ENCODE measurements around the gene TTLL11. TPM values are rescaled to one million over a fixed set of nuclear protein-coding genes. Genes with fewer than 3 reads are reported as not detected.

The TTLL11 gene
- total RNA-seq, 1 experiment from 2014 or later = 1.5 TPM

GRCh38 chr9:121830441-121831140 lies 262.5 kb downstream of the TTLL11 start:
- no peak overlapping the region for H3K27ac Mint-ChIP-seq
- peaks cover 5% of the 10 kb centered on the region for H3K27me3 Mint-ChIP-seq (ENCODE audit: low read depth)
- Histone ChIP-seq H3K79me1 (ENCODE audit: insufficient read depth, low read depth, low read length, poor library complexity, severe bottlenecking) (no peaks in the 10 kb centered on the region), H3T11ph (ENCODE audit: low read length) (no peak overlapping the region), H2BK12ac (ENCODE audit: insufficient read length, low read depth, low read length) (no peak overlapping the region), H4K8ac (replicated peaks; ENCODE audit: insufficient read length, low read depth, low read length) (no peak overlapping the region), H3K18ac (ENCODE audit: insufficient read length, low read depth, low read length) (no peak overlapping the region), H3K27ac (ENCODE audit: insufficient read length, low read depth, low read length) (no peak overlapping the region), H2AK5ac (ENCODE audit: insufficient read length, low read length) (no peak overlapping the region), H3K14ac (ENCODE audit: insufficient read depth, low read length) (no peak overlapping the region), H4K5ac (ENCODE audit: insufficient read length, low read depth, low read length) (no peak overlapping the region), H3K9me3 (ENCODE audit: control insufficient read depth, low read depth, low read length) (no peaks in the 10 kb centered on the region), H3K56ac (ENCODE audit: insufficient read length, low read depth, low read length) (no peak overlapping the region), H2BK20ac (ENCODE audit: low read depth, low read length, poor library complexity, severe bottlenecking) (no peak overlapping the region), H3K4me1 (ENCODE audit: insufficient read depth, low read length) (no peaks in the 10 kb centered on the region), H3K4me2 (ENCODE audit: insufficient read depth, insufficient read length, low read length) (no peak overlapping the region), H2BK5ac (ENCODE audit: insufficient read length, low read length) (no peak overlapping the region), H3K23ac (ENCODE audit: insufficient read length, low read depth, low read length) (no peak overlapping the region), H2AFZ (ENCODE audit: low read length) (no peak overlapping the region), H3K9ac (ENCODE audit: extremely low read depth, insufficient read length, low read length) (no peak overlapping the region), H4K91ac (ENCODE audit: insufficient read length, low read depth, low read length) (no peak overlapping the region), H4K20me1 (ENCODE audit: control insufficient read depth, insufficient read depth, insufficient read length) (no peaks in the 10 kb centered on the region), H3K27me3 (ENCODE audit: insufficient read depth, low read length) (no peaks in the 10 kb centered on the region), H2BK15ac (ENCODE audit: low read depth, low read length) (no peak overlapping the region), H3K79me2 (ENCODE audit: insufficient read depth, low read length) (no peaks in the 10 kb centered on the region), H2BK120ac (ENCODE audit: low read depth, low read length, poor library complexity, severe bottlenecking) (no peak overlapping the region), H3K4ac (ENCODE audit: low read depth, low read length) (no peak overlapping the region), H3K23me2 (ENCODE audit: insufficient read length, low read depth, low read length, poor library complexity, severe bottlenecking) (no peaks in the 10 kb centered on the region)
- no peaks in the 10 kb centered on the region for H3K36me3 Mint-ChIP-seq (ENCODE audit: insufficient read depth in 1 of 3, low read depth in 3 of 3)
- no CpG with 5 or more reads among the region's 3 CpGs for WGBS (ENCODE audit: extremely low coverage, insufficient read length, low lambda C conversion rate)
- peaks cover 5 to 10% of the 10 kb centered on the region in 2 experiments; a peak in 3 of 4 replicates for H3K4me1 Mint-ChIP-seq
- TF ChIP-seq, protein P1, sequence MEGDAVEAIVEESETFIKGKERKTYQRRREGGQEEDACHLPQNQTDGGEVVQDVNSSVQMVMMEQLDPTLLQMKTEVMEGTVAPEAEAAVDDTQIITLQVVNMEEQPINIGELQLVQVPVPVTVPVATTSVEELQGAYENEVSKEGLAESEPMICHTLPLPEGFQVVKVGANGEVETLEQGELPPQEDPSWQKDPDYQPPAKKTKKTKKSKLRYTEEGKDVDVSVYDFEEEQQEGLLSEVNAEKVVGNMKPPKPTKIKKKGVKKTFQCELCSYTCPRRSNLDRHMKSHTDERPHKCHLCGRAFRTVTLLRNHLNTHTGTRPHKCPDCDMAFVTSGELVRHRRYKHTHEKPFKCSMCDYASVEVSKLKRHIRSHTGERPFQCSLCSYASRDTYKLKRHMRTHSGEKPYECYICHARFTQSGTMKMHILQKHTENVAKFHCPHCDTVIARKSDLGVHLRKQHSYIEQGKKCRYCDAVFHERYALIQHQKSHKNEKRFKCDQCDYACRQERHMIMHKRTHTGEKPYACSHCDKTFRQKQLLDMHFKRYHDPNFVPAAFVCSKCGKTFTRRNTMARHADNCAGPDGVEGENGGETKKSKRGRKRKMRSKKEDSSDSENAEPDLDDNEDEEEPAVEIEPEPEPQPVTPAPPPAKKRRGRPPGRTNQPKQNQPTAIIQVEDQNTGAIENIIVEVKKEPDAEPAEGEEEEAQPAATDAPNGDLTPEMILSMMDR (conservative IDR thresholded peaks at IDR 0.05) = no peak
- no peak for DNase-seq
- no peaks in the 10 kb centered on the region; a peak in 1 of 5 replicates for H3K9me3 Mint-ChIP-seq
- no peak overlapping the region for H3K4me3 Mint-ChIP-seq

All from H9 (cell line).